ENCODE measurements around the gene KIF17. TPM values are rescaled to one million over a fixed set of nuclear protein-coding genes. Genes with fewer than 3 reads are reported as not detected.

KIF17 gene
- total RNA-seq, 1 donor from 2014 or later = 3.7 TPM

- H3K9ac ChIP-seq (ENCODE audit: low read depth in 1 of 3, low read length in 3 of 3) = no peak overlapping the region
- H3K36me3 ChIP-seq (ENCODE audit: control insufficient read depth in 3 of 3, insufficient read depth in 3 of 3, low read length in 3 of 3) = no peaks in the 10 kb centered on the region
- H3K4me1 ChIP-seq (ENCODE audit: control insufficient read depth in 3 of 3, insufficient read depth in 3 of 3, low read length in 3 of 3) = peaks cover 0 to 2% (median 0%) of the 10 kb centered on the region in 3 donors
- no peak overlapping the region for H3K4me3 ChIP-seq (ENCODE audit: low read length in 3 of 3)
- H3K9me3 ChIP-seq (ENCODE audit: control insufficient read depth in 3 of 3, low read length in 3 of 3) = no peaks in the 10 kb centered on the region
- no peak overlapping the region for H3K27ac ChIP-seq (ENCODE audit: low read depth, low read length)
- H3K27me3 ChIP-seq (ENCODE audit: control insufficient read depth in 3 of 3, insufficient read depth in 3 of 3, low read length in 3 of 3) = peaks cover 12 to 30% (median 21%) of the 10 kb centered on the region in 3 donors
Measured at GRCh38 chr1:20711285-20712214, 6.3 kb downstream of the KIF17 start.

- Histone ChIP-seq H3K9ac (ENCODE audit: low read depth in 1 of 3, low read length in 3 of 3) (no peak overlapping the region), H3K9me3 (ENCODE audit: control insufficient read depth in 3 of 3, low read length in 3 of 3) (no peaks in the 10 kb centered on the region), H3K4me3 (ENCODE audit: low read length in 3 of 3) (no peak overlapping the region), H3K27ac (ENCODE audit: low read depth, low read length) (no peak overlapping the region), H3K36me3 (ENCODE audit: control insufficient read depth in 3 of 3, insufficient read depth in 3 of 3, low read length in 3 of 3) (no peaks in the 10 kb centered on the region), H3K4me1 (ENCODE audit: control insufficient read depth in 3 of 3, insufficient read depth in 3 of 3, low read length in 3 of 3) (no peaks in the 10 kb centered on the region), H3K27me3 (ENCODE audit: control insufficient read depth in 3 of 3, insufficient read depth in 3 of 3, low read length in 3 of 3) (peaks cover 7 to 24% (median 16%) of the 10 kb centered on the region in 3 donors)
Measured at GRCh38 chr1:20710469-20711284, 7.1 kb downstream of the KIF17 start.

GRCh38 chr1:20709868-20710267 lies 7.9 kb downstream of the KIF17 start:
- Histone ChIP-seq H3K36me3 (ENCODE audit: control insufficient read depth in 3 of 3, insufficient read depth in 3 of 3, low read length in 3 of 3) (no peaks in the 10 kb centered on the region), H3K27me3 (ENCODE audit: control insufficient read depth in 3 of 3, insufficient read depth in 3 of 3, low read length in 3 of 3) (peaks cover under 1 to 16% (median 12%) of the 10 kb centered on the region in 3 donors), H3K9me3 (ENCODE audit: control insufficient read depth in 3 of 3, low read length in 3 of 3) (no peaks in the 10 kb centered on the region), H3K9ac (ENCODE audit: low read depth in 1 of 3, low read length in 3 of 3) (no peak overlapping the region), H3K4me3 (ENCODE audit: low read length in 3 of 3) (no peak overlapping the region), H3K4me1 (ENCODE audit: control insufficient read depth in 3 of 3, insufficient read depth in 3 of 3, low read length in 3 of 3) (no peaks in the 10 kb centered on the region), H3K27ac (ENCODE audit: low read depth, low read length) (no peak overlapping the region)

GRCh38 chr1:20708891-20709290 lies 8.9 kb downstream of the KIF17 start:
- H3K4me3 ChIP-seq (ENCODE audit: low read length in 3 of 3) = no peak overlapping the region
- no peaks in the 10 kb centered on the region for H3K9me3 ChIP-seq (ENCODE audit: control insufficient read depth in 3 of 3, low read length in 3 of 3)
- peaks cover 0 to 14% (median 12%) of the 10 kb centered on the region in 3 donors for H3K27me3 ChIP-seq (ENCODE audit: control insufficient read depth in 3 of 3, insufficient read depth in 3 of 3, low read length in 3 of 3)
- no peaks in the 10 kb centered on the region for H3K36me3 ChIP-seq (ENCODE audit: control insufficient read depth in 3 of 3, insufficient read depth in 3 of 3, low read length in 3 of 3)
- H3K27ac ChIP-seq (ENCODE audit: low read depth, low read length) = no peak overlapping the region
- H3K4me1 ChIP-seq (ENCODE audit: control insufficient read depth in 3 of 3, insufficient read depth in 3 of 3, low read length in 3 of 3) = no peaks in the 10 kb centered on the region
- no peak overlapping the region for H3K9ac ChIP-seq (ENCODE audit: low read depth in 1 of 3, low read length in 3 of 3)

- no peaks in the 10 kb centered on the region for H3K9me3 ChIP-seq (ENCODE audit: control insufficient read depth in 3 of 3, low read length in 3 of 3)
- no peaks in the 10 kb centered on the region for H3K36me3 ChIP-seq (ENCODE audit: control insufficient read depth in 3 of 3, insufficient read depth in 3 of 3, low read length in 3 of 3)
- peaks cover 0 to 14% (median 12%) of the 10 kb centered on the region in 3 donors for H3K27me3 ChIP-seq (ENCODE audit: control insufficient read depth in 3 of 3, insufficient read depth in 3 of 3, low read length in 3 of 3)
- H3K9ac ChIP-seq (ENCODE audit: low read depth in 1 of 3, low read length in 3 of 3) = no peak overlapping the region
- H3K27ac ChIP-seq (ENCODE audit: low read depth, low read length) = no peak overlapping the region
- H3K4me1 ChIP-seq (ENCODE audit: control insufficient read depth in 3 of 3, insufficient read depth in 3 of 3, low read length in 3 of 3) = no peaks in the 10 kb centered on the region
- no peak overlapping the region for H3K4me3 ChIP-seq (ENCODE audit: low read length in 3 of 3)
Measured at GRCh38 chr1:20708057-20708456, 9.8 kb downstream of the KIF17 start.

GRCh38 chr1:20706841-20707240 lies 11.0 kb downstream of the KIF17 start:
- Histone ChIP-seq H3K9ac (ENCODE audit: low read depth in 1 of 3, low read length in 3 of 3) (no peak overlapping the region), H3K4me1 (ENCODE audit: control insufficient read depth in 3 of 3, insufficient read depth in 3 of 3, low read length in 3 of 3) (no peaks in the 10 kb centered on the region), H3K36me3 (ENCODE audit: control insufficient read depth in 3 of 3, insufficient read depth in 3 of 3, low read length in 3 of 3) (no peaks in the 10 kb centered on the region)

GRCh38 chr1:20705203-20705755 lies 12.5 kb downstream of the KIF17 start:
- Histone ChIP-seq H3K4me3 (ENCODE audit: low read length in 3 of 3) (no peak overlapping the region), H3K4me1 (ENCODE audit: control insufficient read depth in 3 of 3, insufficient read depth in 3 of 3, low read length in 3 of 3) (peaks cover 0 to under 1% (median 0%) of the 10 kb centered on the region in 3 donors), H3K27me3 (ENCODE audit: control insufficient read depth in 3 of 3, insufficient read depth in 3 of 3, low read length in 3 of 3) (peaks cover 0 to 8% (median 8%) of the 10 kb centered on the region in 3 donors)

More at GRCh38 chr1:20706841-20707240, 11.0 kb downstream of the KIF17 start:
- no peak overlapping the region for H3K27ac ChIP-seq (ENCODE audit: low read depth, low read length)
- no peak overlapping the region for H3K4me3 ChIP-seq (ENCODE audit: low read length in 3 of 3)
- peaks cover 0 to 11% (median 11%) of the 10 kb centered on the region in 3 donors for H3K27me3 ChIP-seq (ENCODE audit: control insufficient read depth in 3 of 3, insufficient read depth in 3 of 3, low read length in 3 of 3)
- H3K9me3 ChIP-seq (ENCODE audit: control insufficient read depth in 3 of 3, low read length in 3 of 3) = no peaks in the 10 kb centered on the region

GRCh38 chr1:20704390-20705202 lies 13.2 kb downstream of the KIF17 start:
- H3K36me3 ChIP-seq (ENCODE audit: control insufficient read depth in 3 of 3, insufficient read depth in 3 of 3, low read length in 3 of 3) = no peaks in the 10 kb centered on the region
- no peaks in the 10 kb centered on the region for H3K9me3 ChIP-seq (ENCODE audit: control insufficient read depth in 3 of 3, low read length in 3 of 3)
- peaks cover 0 to 1% (median under 1%) of the 10 kb centered on the region in 3 donors for H3K27me3 ChIP-seq (ENCODE audit: control insufficient read depth in 3 of 3, insufficient read depth in 3 of 3, low read length in 3 of 3)

More at GRCh38 chr1:20705203-20705755, 12.5 kb downstream of the KIF17 start:
- Histone ChIP-seq H3K36me3 (ENCODE audit: control insufficient read depth in 3 of 3, insufficient read depth in 3 of 3, low read length in 3 of 3) (no peaks in the 10 kb centered on the region), H3K9ac (ENCODE audit: low read depth in 1 of 3, low read length in 3 of 3) (no peak overlapping the region), H3K9me3 (ENCODE audit: control insufficient read depth in 3 of 3, low read length in 3 of 3) (no peaks in the 10 kb centered on the region), H3K27ac (ENCODE audit: low read depth, low read length) (no peak overlapping the region)

GRCh38 chr1:20703124-20703756 lies 14.6 kb downstream of the KIF17 start:
- H3K9me3 ChIP-seq (ENCODE audit: control insufficient read depth in 3 of 3, low read length in 3 of 3) = no peaks in the 10 kb centered on the region
- H3K27me3 ChIP-seq (ENCODE audit: control insufficient read depth in 3 of 3, insufficient read depth in 3 of 3, low read length in 3 of 3) = no peaks in the 10 kb centered on the region
- H3K4me1 ChIP-seq (ENCODE audit: control insufficient read depth in 3 of 3, insufficient read depth in 3 of 3, low read length in 3 of 3) = peaks cover 3 to 10% (median 6%) of the 10 kb centered on the region in 3 donors
- H3K27ac ChIP-seq (ENCODE audit: low read depth, low read length) = no peak overlapping the region
- no peak overlapping the region for H3K9ac ChIP-seq (ENCODE audit: low read depth in 1 of 3, low read length in 3 of 3)
- H3K36me3 ChIP-seq (ENCODE audit: control insufficient read depth in 3 of 3, insufficient read depth in 3 of 3, low read length in 3 of 3) = no peaks in the 10 kb centered on the region
- H3K4me3 ChIP-seq (ENCODE audit: low read length in 3 of 3) = no peak overlapping the region

More at GRCh38 chr1:20704390-20705202, 13.2 kb downstream of the KIF17 start:
- H3K4me3 ChIP-seq (ENCODE audit: low read length in 3 of 3) = no peak overlapping the region
- no peak overlapping the region for H3K9ac ChIP-seq (ENCODE audit: low read depth in 1 of 3, low read length in 3 of 3)
- H3K4me1 ChIP-seq (ENCODE audit: control insufficient read depth in 3 of 3, insufficient read depth in 3 of 3, low read length in 3 of 3) = peaks cover 3 to 8% (median 4%) of the 10 kb centered on the region in 3 donors
- H3K27ac ChIP-seq (ENCODE audit: low read depth, low read length) = no peak overlapping the region
